GM21717 (cell line): ENCODE results near the gene POF1B.
"Not testable (repeated sequence)": the region's sequence is repeated elsewhere in the genome, so short reads cannot be mapped to it uniquely, and the experiment has no call there.

Source experiments
- ATAC-seq: cut with Tn5 transposase; IDR thresholded peaks from one replicate; pipeline ENCODE4 v1.9.1; 2021; ENCODE audit warnings: mild to moderate bottlenecking, moderate library complexity; ENCODE audit not compliant: unreplicated experiment

The POF1B gene

DNA sequence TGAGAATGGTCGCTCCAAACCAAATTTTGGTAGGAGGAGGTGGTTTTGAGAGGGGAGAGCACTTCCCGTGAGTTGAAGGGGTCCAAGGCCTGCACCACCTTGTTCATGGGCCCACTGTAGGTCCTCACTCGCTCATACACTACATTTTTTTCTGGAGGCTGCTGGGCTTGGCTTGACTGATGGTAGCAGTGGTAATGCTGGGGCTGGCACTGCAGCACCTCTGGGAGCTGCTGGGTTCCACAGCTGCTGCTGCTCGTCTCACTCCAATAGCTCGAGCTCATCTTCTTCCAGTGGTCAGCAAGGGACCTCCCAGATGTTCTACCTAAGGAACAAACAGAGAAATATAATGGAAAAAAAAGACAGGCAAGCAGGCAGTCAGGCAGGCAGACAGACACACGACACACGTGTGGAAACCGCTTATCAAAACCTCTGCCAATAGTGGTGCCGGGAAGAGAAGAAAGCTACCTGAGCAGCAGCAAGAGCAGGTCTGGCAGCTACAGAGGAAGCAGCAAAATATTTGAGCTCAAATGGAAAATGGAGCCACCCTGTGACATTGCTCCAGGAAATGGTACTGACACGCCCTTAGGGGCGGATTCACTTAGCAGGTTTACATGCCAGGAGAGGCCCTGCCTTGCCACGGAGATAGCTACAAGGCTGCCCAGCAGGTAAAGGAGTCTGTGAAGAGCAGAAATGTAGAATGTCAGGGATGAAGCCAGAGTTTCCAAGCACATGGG is at the start of gene POF1B:
POF1B (minus strand) TSS at position 492 of the 734 bp plus-strand sequence; CDS start at position 281, 211 bp downstream.
- ATAC-seq = no peak

- no peak for ATAC-seq
Observed at GRCh38 chrX:85429066-85429465, 49.6 kb upstream of the POF1B start.

DNA sequence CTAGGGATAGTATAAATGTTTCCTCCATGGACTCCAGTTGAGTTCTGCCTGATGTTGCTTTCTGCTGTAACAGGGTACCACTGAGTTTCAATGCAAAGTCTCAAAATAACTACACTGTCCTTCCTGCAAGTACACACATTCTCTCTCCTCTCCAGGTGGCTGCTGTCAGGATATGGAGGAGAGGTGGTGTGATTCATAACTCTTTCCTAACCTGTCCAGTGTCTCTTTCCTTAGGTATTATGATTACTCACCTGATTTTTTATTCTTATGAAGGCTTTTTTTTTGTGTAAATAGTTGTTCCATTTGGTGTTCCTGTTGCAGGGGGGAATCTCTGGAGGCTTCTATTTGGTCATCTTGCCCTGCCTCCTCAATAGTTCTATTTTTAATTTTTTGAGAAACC is 39.8 kb upstream of the POF1B start:
- ATAC-seq = no peak

- no peak for ATAC-seq
Observed at GRCh38 chrX:85391878-85392238, 12.4 kb upstream of the POF1B start.

- no peak for ATAC-seq
Observed at GRCh38 chrX:85391185-85391877, 11.9 kb upstream of the POF1B start.

GRCh38 chrX:85381602-85382001 is 2.1 kb upstream of the POF1B start:
- no peak for ATAC-seq

DNA sequence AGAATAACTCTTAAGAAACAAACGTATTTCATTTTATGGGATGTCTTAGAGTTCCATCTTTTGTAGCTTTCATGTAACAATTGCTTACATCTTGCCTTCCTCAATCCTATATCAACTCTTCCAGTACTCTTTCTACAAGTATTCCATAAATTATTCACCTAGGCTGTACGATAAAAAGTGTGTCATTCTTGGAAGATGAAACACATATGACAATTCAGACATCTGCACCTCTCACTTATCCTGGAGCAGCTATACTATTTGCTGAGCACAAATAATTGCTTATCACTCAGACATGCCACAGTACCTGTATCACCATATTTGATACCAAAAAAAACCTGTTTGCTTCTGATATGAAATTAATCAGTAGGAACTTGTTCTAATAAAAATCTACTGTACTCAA is 1.0 kb downstream of the POF1B start:
- no peak for ATAC-seq

- no peak for ATAC-seq
Observed at GRCh38 chrX:85375333-85375738, 4.1 kb downstream of the POF1B start.

DNA sequence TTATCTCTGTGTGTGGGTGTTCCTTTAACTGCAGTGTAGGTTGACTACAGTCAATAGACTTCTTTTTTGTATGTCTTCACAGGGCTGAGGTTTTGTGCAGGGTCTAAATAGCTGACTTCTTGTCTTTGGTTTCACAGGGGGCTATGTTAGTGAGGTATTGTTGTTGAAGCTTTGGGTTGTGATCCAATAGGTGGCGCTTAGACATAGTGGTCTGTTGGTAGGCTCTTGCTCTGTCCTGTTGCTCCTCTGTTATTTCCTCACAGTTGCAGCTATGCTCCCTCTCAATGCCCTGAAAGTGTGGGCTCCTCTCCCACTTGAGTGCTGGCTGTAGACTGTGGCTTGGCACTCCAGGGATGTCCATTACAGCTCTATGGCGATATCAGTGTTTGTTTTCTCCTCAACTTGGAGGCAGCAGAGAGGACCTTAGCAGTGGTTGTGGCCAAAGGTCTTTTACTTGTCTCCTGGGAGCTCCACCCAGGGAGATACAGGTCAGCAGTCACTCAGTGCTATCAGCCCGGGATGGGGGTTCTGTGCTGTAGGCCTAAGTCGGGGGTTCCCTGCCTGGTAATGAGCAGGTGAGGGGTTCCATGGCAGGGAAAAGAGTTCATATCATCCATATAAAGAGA is 14.0 kb downstream of the POF1B start:
- no peak for ATAC-seq

- no peak for ATAC-seq
Observed at GRCh38 chrX:85359051-85359450, 20.4 kb downstream of the POF1B start.

GRCh38 chrX:85345523-85345922 is 33.9 kb downstream of the POF1B start:
- ATAC-seq = no peak

- no peak for ATAC-seq
Observed at GRCh38 chrX:85327060-85327333, 52.5 kb downstream of the POF1B start.

DNA sequence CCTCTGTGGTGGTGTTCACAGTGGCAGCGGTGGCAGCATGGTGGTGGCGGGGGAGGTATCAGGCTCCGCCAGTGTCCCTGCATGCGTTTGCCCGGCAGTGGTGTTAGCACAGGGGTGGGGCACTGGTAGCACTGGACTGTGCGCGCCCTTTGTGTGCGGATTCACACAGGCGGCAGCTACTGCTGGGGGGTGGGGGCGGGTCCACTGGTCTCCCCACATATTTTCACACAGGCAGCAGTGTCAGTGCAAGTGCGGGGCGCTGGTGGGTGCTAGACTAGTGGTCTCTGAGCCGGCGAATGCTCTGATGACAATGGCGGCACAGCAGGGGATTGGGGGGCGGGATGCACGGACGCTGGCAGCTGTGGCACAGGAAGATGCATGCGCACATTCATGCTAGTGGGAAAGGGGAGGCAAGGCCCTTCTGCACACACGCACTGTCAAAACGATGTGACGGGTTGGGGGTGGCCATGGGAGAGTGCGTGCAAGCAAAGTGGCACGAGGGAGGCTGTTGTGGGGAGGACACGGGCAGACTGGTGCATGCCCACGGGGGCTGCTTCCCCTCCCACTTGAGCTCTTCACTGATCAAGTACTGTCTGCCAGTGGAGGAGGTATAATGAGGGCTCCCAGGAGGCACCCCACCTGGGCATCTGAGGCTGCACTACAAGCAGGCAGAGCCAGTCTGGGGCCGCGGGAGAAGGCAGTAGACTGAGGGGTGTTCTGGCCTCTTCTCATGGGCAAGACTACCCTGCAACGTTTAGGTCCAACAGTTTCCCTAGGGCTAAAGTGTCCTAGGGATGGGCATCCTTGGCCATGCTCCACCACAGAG is 53.0 kb downstream of the POF1B start:
- no peak for ATAC-seq

- ATAC-seq = not testable (repeated sequence)
Observed at GRCh38 chrX:85311348-85311747, 68.1 kb downstream of the POF1B start.

GRCh38 chrX:85309717-85310116 is 69.7 kb downstream of the POF1B start:
- ATAC-seq = no peak

DNA sequence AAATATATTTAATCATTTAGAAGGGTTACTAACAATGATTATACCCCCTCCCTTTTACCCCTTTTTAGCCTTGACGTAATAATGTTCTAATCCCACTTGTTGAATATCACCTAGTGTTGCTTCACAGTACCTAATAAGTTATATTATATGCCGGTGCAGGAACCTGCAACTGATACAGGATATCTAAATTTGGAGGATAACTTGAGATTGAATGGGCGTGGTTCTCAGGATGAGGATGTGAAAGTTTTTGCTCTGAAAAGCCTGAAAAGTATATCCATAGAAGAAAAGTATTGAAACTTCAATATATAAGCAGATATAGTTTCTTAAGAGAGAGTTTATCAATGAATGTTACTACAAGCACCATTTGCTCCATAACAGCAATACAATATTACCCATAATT is 75.9 kb downstream of the POF1B start:
- ATAC-seq = peak; percentile 56

DNA sequence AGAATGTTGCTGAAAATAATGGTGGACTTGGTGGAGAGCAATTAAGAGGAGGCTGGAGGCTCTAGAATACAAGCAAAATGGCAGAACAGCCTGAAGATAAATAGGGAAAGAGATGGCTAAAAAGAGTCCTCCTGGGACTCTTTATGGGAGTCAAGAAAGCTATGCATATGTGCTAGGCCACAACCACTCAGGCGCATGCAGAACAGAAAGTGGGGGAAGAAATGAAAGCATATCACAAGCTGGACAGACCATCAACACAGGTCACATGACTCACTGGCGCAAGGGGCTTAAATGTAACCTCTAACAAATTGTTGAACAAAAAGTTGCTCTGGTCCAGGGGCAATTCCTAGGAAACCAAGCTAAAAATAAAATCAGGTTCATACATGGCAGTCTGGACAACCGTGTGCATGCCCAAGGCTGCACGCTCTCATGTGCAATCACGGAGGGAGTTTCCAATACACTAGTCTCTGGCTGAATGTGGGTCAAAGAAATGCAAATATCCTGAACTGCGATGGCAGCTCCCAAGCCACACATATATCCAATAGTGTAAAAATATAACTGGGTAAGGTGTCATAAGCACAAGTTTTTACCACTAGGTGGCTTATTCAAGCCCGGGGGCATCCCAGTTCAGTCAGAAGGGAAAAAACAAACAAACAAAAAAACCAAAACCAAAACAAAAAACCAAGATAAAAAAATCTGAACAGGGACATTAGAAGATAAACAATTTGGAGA is 90.3 kb downstream of the POF1B start:
- no peak for ATAC-seq

GRCh38 chrX:85285286-85285685 is 94.2 kb downstream of the POF1B start:
- ATAC-seq = not testable (repeated sequence)

- peak; percentile 51 for ATAC-seq
Observed at GRCh38 chrX:85244450-85245211, 134.8 kb downstream of the POF1B start.
